ENCODE measurements around the gene EMP2.
A peak's percentile ranks its signal among the peaks of the same experiment; 100 is the strongest.

Gene EMP2

DNA sequence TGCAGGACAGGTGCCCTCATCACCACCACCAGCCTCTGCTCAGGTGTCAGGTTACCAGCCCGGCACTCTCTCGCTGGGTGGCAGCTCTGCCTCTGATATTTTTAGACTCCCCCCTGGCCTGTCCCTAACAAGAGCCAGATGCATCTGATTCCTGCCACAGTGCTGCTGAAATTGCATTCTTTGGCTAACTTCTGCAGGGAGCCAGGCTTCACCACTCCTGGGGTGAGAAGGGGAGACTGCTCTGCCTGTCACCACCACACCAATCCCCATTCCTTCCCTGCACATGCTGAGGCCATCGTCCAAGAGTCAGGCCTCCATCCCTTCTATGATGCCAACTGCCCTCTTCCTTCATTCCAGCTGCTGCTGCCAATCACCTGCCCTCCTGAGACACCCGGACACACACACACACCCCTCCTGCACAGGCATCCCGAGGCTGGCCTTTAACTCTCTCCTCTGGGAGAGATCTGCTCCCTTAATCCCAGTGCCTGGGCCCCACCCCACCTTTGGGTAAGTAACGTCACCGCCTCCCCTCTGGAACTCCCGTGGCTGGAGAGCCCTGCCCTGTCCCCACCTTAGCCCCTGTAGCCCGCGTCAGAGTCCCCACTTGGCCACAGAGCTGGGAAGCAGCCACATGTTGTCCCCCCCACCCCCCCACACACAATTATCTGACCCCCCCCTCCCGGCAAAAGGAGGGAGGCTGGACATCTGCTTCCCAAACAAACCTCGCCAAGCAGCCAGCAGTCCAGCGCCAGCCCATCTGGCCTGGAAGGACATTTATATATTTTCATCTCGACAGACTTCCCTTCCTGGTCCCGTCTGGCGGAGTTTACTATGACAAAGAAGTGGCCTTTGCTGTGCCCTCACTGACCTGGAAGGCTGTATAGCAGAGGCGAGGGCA is 2.8 kb downstream of the EMP2 start:
- H3K4me3 ChIP-seq (ENCODE audit: low read length), result peak overlapping the region; percentile 84
- DNase-seq (ENCODE audit: low read depth), result peak; percentile 85
- TF ChIP-seq, protein P1, sequence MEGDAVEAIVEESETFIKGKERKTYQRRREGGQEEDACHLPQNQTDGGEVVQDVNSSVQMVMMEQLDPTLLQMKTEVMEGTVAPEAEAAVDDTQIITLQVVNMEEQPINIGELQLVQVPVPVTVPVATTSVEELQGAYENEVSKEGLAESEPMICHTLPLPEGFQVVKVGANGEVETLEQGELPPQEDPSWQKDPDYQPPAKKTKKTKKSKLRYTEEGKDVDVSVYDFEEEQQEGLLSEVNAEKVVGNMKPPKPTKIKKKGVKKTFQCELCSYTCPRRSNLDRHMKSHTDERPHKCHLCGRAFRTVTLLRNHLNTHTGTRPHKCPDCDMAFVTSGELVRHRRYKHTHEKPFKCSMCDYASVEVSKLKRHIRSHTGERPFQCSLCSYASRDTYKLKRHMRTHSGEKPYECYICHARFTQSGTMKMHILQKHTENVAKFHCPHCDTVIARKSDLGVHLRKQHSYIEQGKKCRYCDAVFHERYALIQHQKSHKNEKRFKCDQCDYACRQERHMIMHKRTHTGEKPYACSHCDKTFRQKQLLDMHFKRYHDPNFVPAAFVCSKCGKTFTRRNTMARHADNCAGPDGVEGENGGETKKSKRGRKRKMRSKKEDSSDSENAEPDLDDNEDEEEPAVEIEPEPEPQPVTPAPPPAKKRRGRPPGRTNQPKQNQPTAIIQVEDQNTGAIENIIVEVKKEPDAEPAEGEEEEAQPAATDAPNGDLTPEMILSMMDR (conservative IDR thresholded peaks at IDR 0.05; ENCODE audit: low read length), result no peak

DNA sequence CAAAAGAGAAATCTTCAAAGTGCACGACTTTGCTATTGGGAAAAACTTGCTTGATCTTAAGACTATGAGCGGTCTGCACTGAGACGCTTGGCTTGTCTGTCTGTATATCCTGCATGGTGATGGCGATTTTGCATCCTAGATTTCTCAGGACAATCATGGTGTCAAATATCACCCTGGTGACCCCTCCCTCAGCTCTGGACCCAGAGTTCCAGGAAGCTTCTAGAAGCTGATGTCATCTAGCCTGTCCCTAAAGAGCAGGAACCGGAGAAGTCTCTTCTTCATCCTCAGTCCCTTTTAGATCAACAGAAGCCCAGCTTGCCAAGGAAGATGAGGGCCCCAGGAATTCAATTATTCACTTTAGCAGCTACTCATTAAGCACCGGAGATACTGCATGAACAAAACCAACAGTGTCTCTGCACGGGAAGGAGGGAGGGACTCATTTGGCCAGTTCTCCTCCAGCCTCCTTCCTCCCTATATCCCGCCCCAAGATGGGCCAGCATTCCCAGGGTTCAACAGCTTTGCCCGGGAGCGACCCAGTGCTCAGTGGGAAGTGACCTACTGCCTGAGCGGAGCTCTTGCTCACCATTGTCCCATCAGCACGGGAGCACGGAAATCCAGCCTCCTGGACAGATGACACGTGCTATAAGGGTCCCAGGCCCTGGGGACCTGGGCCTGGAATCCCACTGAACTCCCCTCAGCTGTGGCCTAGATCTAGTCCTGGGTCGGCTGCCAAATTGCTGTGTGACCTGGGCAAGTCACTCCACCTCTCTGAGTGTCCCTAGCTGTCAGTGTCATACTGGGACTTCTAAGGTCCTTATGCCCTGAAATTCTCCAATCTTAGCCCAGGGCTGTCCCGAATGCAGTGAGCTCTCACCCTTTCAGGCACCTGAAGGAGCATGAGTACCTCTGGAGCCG is 3.8 kb downstream of the EMP2 start:
- DNase-seq (ENCODE audit: low read depth), result no peak
- TF ChIP-seq, protein P1 (conservative IDR thresholded peaks at IDR 0.05; ENCODE audit: low read length), result no peak
- no peak overlapping the region; the same call in 1 of the 2 replicates for H3K4me3 ChIP-seq (ENCODE audit: low read length)

DNA sequence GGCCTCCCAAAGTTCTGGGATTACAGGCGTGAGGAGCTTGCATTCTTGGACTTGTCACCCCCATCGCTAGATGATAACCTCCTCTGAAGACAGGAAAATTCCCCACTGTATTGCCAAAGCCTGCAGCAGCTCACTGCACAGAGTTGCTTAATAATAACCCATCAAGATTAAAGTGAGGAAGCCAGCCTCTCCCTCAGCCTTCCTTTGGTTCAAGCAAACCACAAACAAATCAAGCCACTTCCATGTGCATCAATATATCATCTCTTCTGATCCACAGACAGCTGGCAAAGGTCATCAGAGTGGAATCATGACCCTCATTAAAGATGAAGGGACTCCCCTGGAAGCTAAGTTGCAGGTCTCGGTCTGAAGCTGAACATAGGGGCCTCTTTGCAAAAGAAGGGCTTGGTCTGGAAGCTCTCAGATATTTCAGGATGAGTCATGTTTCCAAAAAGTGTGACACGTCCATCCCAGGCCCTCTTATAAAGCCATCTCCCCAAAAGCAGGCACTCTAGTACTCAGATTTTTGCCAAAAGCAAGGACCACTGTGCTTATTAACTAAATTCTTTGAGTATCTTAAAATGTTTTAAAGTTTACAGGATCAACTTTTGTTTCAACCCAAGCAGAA is 4.8 kb downstream of the EMP2 start:
- TF ChIP-seq, protein P1 (conservative IDR thresholded peaks at IDR 0.05; ENCODE audit: low read length), result no peak
- DNase-seq (ENCODE audit: low read depth), result peak; percentile 53
- no peak overlapping the region for H3K4me3 ChIP-seq (ENCODE audit: low read length)

DNA sequence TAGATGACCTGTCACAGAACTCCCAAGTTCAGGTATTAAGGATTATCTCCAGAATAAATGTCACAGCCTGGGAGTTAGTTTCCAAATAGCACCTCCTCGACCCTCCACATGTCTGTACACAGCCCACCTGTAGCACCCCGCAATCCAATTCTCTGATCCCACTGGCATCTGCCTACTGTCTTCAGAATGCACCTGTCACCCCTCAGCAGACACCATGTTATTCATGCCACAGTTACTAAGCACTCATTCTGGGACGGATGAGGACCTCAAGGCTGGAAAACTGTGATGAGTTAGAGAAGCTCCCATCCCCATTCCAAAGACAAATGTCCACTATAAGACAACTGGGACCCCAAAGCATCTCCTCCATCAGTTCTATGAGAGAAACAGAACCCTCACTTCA is 7.8 kb downstream of the EMP2 start:
- H3K4me3 ChIP-seq (ENCODE audit: low read length), result no peak overlapping the region
- no peak for DNase-seq (ENCODE audit: low read depth)

DNA sequence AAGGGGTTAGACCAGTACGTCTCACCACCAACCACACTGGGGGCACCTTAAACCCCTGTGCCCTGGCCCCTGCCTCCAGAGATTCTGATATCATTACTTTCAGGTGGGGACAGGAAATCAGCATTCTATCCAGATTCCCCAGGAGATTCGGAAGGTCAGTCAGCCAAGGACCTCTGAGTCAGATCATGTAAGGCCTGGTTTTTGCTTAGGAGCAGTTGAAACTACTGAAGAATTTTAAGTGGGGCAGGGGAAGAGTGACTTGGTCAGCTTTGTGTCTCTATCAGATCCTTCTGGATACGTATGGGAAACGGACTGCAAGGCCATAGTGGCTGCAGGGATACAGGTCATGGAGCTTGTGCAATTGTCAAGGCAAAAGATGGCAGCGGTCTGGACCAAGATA is 9.0 kb downstream of the EMP2 start:
- no peak overlapping the region for H3K4me3 ChIP-seq (ENCODE audit: low read length)

More for the DNA sequence above, 7.8 kb downstream of the EMP2 start:
- TF ChIP-seq, protein P1 (conservative IDR thresholded peaks at IDR 0.05; ENCODE audit: low read length), result no peak

DNA sequence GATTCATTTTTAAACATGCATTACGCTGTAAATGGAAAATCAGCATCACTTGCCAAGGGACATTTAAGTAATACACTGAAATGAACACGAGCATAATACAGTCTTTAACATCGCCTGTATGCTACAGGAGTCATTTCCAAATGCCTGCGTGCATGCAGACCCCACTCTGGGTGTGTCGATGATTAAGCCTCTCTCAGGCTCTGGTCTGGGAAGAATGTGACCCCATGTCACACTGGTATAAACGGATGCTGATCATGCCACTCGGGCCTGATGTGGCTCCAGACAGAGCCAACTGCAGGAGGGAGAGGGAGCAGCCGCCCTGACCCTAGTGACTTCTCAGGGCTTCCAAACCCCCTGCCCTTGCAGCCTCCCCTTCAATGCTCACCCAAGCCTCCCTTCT is 10.8 kb downstream of the EMP2 start:
- no peak overlapping the region for H3K4me3 ChIP-seq (ENCODE audit: low read length)
- no peak for DNase-seq (ENCODE audit: low read depth)
- TF ChIP-seq, protein P1 (conservative IDR thresholded peaks at IDR 0.05; ENCODE audit: low read length), result no peak

More for the DNA sequence above, 9.0 kb downstream of the EMP2 start:
- no peak for DNase-seq (ENCODE audit: low read depth)
- TF ChIP-seq, protein P1 (conservative IDR thresholded peaks at IDR 0.05; ENCODE audit: low read length), result no peak
